SK-N-MC (cell line): Measurements from ENCODE around the gene IL36A.

Source experiments
- EZH2 ChIP-seq: fragments of 200-600 bp; sonication (generic); IDR thresholded peaks from one replicate; pipeline ENCODE4 v1.6.1; 2017; ENCODE audit warnings: antibody characterized with exemption
- FOXP2 ChIP-seq: optimal IDR thresholded peaks from 2 replicates; pipeline ENCODE3; 2011; ENCODE audit warnings: mild to moderate bottlenecking, moderate library complexity; ENCODE audit not compliant: insufficient read depth; ENCODE audit errors: extremely low read length, control extremely low read depth
- POLR2AphosphoS5 ChIP-seq: IDR thresholded peaks from 2 replicates; pipeline ENCODE4 v1.6.1; 2012; ENCODE audit warnings: mild to moderate bottlenecking, low read depth, low read length, borderline replicate concordance

GRCh38 chr2:113015655-113016054 is 10.4 kb downstream of the IL36A start:
- TF ChIP-seq EZH2: no peak
- TF ChIP-seq POLR2AphosphoS5: no peak
- TF ChIP-seq FOXP2: no peak
